GM19025 (cell line): Measurements from ENCODE around the gene PITPNB.
A peak's percentile ranks its signal among the peaks of the same experiment; 100 is the strongest.

Source experiments
- ATAC-seq: cut with Tn5 transposase; IDR thresholded peaks from one replicate; pipeline ENCODE4 v1.9.1; 2021; ENCODE audit warnings: mild to moderate bottlenecking, low read depth, moderate library complexity; ENCODE audit not compliant: unreplicated experiment

PITPNB gene

GRCh38 chr22:27919942-27920755 is 1.1 kb upstream of the PITPNB start:
- peak; percentile 21 for ATAC-seq

GRCh38 chr22:27918341-27919221 is 475 bp downstream of the PITPNB start:
- ATAC-seq, result no peak

- ATAC-seq, result no peak
Observed at GRCh38 chr22:27915986-27916385, 3.1 kb downstream of the PITPNB start.

- no peak for ATAC-seq
Observed at GRCh38 chr22:27913162-27913741, 5.8 kb downstream of the PITPNB start.

DNA sequence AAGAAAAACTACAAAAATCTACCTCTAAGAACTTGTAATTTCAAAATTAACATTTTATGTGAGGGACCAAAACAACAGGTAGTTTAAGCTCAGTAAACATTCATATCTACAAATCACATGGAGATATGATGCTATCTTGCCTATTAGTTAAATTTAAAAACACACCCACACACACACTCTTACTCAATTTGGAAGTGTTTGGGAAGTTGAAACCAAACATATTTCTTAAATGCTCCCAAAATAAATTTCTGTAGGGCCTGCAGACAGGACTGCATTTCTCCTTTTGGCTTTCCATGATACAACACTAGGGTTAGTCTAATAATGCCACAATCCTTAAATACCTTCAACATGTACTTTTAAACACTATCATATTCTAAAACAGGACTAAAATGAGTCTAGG is 7.0 kb downstream of the PITPNB start:
- no peak for ATAC-seq

DNA sequence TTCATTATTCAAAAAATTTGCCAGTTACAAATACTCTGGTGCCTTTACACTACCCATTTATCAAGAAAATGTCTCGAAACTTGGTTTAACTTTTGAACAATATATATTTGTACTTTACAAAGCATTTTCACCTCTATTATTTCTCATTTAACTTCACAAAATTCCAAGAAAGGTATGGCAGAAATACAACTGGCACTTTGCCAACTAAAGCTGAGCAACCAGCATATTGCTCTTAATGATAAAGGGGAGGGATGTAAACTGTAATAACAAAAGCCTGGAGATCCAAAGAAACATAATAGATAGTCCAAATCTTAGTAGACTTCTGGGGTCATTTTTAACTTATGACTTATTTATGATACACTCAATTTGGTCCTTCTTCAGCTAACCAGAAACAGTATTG is 7.7 kb downstream of the PITPNB start:
- ATAC-seq, result no peak

DNA sequence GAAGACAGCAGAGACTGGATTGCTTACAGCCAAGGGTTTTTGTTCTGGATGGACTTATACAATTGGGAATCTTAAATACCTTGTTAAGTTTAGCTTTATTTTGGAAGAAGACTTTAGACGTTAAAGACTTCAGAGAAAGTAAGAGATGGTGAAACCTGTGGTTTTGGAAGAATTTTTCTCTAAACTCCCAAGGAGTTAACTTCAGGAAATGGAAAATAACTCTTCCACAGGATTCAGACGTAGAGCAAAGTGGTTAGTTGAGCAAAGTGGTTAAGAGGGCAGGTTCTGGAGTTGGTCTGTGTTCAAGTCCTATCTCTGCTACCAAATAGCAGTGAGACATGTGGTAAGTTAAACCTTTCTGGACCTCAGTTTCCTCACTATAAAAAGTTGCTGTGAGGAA is 12.8 kb downstream of the PITPNB start:
- no peak for ATAC-seq

DNA sequence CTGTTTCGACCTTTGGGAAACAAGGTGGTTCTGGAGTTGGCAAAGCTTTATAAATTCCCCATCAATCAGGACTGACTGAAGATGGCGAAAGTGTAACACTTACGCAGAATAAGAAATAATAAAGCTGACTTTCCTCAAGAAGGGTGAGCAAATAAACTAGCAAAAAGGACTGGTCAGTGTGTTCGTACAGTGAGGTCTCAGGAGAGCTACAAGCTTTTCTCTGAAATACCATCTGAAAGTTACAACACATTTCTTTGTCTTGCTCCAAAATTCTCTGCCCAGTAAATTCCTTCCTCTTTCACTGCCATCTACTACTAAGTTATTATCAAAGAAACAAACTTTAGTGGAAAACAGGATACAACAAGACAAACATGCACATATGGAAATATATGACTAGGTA is 13.4 kb downstream of the PITPNB start:
- ATAC-seq, result no peak

- ATAC-seq, result no peak
Observed at GRCh38 chr22:27903805-27904473, 15.1 kb downstream of the PITPNB start.

GRCh38 chr22:27900153-27900552 is 18.9 kb downstream of the PITPNB start:
- ATAC-seq, result no peak

- peak; percentile 34 for ATAC-seq
Observed at GRCh38 chr22:27896245-27896644, 22.8 kb downstream of the PITPNB start.

GRCh38 chr22:27895600-27895999 is 23.5 kb downstream of the PITPNB start:
- peak; percentile 85 for ATAC-seq

- no peak for ATAC-seq
Observed at GRCh38 chr22:27892811-27893210, 26.2 kb downstream of the PITPNB start.

DNA sequence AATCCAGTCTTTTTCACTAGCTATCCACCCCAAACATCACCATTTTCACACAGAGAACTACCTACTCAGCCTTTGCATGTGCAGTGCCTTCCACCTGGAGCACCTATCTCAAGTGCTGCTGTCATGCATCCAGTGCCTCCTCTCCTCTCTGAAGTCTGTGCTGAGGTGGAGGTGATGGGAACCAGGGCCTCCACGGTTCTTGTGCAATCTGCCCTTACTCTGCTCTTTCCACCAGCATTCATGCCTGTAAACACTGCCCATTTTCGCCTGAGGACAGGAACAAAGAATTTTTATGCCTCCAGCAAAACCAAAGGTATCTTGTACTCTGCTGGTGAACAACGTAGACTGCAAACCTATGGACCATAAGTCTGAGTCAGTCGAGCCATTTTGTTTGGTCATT is 27.0 kb downstream of the PITPNB start:
- ATAC-seq, result no peak

DNA sequence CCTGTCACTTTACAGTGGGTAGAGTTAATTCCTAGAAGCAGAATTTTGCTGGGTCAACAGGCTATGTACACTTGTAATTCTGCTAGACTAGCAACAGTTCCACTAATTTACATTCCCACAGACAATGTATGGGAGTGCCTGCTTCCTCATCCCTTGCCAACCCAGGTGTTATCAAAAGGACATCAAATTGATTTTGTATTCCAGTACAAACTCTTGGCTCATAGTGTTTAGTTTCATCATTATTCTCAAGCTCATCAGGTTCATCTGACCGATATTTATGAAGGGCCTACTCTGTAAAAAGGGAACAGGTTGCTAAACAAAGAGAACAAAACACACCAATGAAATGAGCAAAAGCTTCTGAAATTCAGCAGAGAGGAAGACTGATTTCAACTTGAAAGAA is 30.7 kb downstream of the PITPNB start:
- ATAC-seq, result no peak

DNA sequence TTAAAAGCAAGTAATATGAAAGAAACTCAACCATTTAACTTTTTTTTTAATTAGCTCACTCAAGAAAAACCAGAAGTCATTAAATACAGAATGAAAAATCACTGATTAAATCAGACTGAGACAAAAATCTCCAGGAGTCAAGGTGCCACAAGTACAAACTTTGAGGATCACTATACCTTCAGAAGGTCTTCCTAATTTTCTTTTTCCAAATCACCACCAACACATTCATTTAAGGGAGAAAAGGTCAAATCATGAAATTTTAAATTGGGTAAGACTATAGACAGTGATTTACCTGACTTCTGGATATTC is 32.3 kb downstream of the PITPNB start:
- ATAC-seq, result no peak

DNA sequence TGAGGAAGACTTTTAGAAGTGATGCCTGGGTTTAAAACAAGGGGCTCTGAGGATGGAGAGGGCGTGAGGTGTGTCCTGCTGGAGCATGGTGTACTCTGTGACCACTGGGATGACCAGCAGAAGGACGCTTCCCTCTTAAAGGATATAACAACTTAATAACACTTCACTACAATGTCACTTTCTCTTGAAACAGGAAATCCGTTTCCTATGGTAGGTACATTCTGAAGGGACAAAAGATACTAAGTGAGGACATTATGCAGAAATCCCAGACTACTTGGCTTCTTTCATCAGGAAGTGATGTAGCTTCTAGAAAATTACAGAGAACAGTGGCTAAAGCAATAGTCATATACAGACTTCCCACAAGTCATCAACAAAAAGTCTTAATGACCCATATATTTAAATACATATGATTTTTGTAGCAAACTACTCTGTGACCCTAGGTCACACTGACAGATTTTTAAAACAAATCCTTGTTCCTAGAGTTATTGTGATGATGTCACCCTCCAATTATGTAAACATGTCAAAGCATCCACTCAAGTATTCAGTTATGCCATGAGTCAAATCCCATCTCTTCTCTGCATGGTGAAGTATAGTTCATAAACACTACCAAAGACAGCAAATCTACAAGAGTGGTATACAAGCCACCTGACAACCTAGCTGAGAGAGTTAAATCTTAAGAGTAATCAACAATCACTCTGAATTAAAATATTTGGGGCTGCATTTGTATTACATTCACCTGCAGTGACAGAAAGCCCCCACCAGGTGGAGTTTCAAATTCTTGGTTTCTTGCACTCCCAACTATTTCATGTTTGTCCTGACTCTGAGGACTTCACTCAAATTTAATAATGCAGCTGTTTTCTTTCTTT is 32.8 kb downstream of the PITPNB start:
- ATAC-seq, result no peak

DNA sequence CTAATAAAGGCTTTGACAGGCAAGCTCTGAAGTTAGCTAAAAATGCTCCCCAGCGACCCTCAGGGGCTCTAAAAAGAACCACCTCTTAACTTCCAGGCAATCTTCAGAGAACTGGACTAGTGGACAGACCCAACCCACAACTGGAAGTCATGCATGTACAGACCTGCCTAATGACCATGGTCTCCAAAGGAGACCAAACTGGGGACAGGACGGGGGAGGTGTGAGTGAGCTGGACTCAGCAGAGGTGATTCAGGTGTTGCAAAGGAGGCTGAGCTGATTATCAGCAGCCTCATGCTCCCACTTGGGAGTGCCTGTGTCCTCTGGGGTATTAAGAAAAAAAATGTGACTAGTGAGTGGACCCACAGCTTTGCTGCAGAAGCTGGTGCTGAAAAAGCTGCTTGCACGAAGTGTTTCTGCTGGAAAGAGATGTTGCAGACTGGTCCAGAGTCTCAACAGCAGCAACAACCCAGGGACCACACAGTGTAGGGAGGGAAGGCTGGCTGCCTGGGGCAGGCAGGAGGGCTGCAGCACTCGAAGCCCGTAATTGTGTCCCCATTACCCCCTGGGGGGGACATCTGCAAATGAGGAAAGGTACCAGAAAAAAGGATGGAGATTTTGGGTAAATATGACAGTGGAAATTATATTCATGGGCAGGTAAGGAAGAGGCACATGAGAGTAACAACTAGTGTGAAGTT is 35.3 kb downstream of the PITPNB start:
- ATAC-seq, result no peak

- ATAC-seq, result no peak
Observed at GRCh38 chr22:27882507-27883290, 36.4 kb downstream of the PITPNB start.
